Panc1 (cell line): Measurements from ENCODE around the gene NATD1. TPM values are rescaled to one million over a fixed set of nuclear protein-coding genes. Genes with fewer than 3 reads are reported as not detected.

Experiments
- ATAC-seq: fragments of 200-7000 bp; cut with Tn5 transposase; 2 replicates; pipeline ENCODE4 v1.9.1; 2020; ENCODE audit warnings: mild to moderate bottlenecking, moderate library complexity
- BruUV-seq: library from RNA; stranded (reverse); fragments of 400-500 nt; replicated peaks from 2 replicates; lab custom pipeline; 2021; lab: Mats Ljungman, UMichigan
- CTCF ChIA-PET: fragments of 300-600 bp; sonication (Branson Sonifier 250); formaldehyde crosslinking; loops from one replicate; lab custom pipeline; 2022; ENCODE audit warnings: antibody characterized with exemption; lab: Charles Lee
- POLR2A ChIA-PET: fragments of 300-600 bp; sonication (Branson Sonifier 250); formaldehyde crosslinking; loops from one replicate; lab custom pipeline; 2022; ENCODE audit warnings: antibody characterized with exemption; lab: Charles Lee
- DNase-seq: peaks from one replicate; pipeline ENCODE4 v3.0.0-alpha.2; 2010; ENCODE audit warnings: low read depth, low spot score
- H3K27ac ChIP-seq: 2 replicates; pipeline ENCODE4 v1.5.1; 2011; ENCODE audit warnings: mild to moderate bottlenecking, low read length, inconsistent platforms
- H3K27me3 ChIP-seq: fragments of 200-500 bp; sonication (Bioruptor generic); 2 replicates; pipeline ENCODE4 v1.6.0; 2014; ENCODE audit warnings: low read length, inconsistent platforms; ENCODE audit not compliant: control insufficient read depth, insufficient read depth
- H3K36me3 ChIP-seq: fragments of 200-500 bp; sonication (Bioruptor generic); 2 replicates; pipeline ENCODE4 v1.5.1; 2014; ENCODE audit warnings: inconsistent platforms, mild to moderate bottlenecking, low read length, moderate library complexity; ENCODE audit not compliant: control insufficient read depth, insufficient read depth
- H3K4me1 ChIP-seq: 2 replicates; pipeline ENCODE4 v1.5.1; 2011; ENCODE audit warnings: inconsistent platforms, mild to moderate bottlenecking, low read length, moderate library complexity; ENCODE audit not compliant: control insufficient read depth, insufficient read depth
- H3K4me3 ChIP-seq, 2 experiments: 2 replicates each; pipeline ENCODE4 v1.5.1; 2011 to 2012; ENCODE audit warnings: low read depth in 2 of 2, low read length in 2 of 2, mild to moderate bottlenecking in 2 of 2, inconsistent platforms in 1 of 2, moderate library complexity in 1 of 2
- H3K9me3 ChIP-seq: fragments of 200-500 bp; sonication (Bioruptor generic); 2 replicates; pipeline ENCODE4 v1.5.1; 2014; ENCODE audit warnings: low read depth, mild to moderate bottlenecking, inconsistent platforms, low read length, moderate library complexity; ENCODE audit not compliant: control insufficient read depth, insufficient read depth
- POLR2AphosphoS5 ChIP-seq: IDR thresholded peaks from 2 replicates; pipeline ENCODE4 v1.6.1; 2012; ENCODE audit warnings: mild to moderate bottlenecking, low read depth, low read length, moderate library complexity
- SIN3A ChIP-seq: IDR thresholded peaks from 2 replicates; pipeline ENCODE4 v1.6.1; 2012; ENCODE audit warnings: low read depth, mild to moderate bottlenecking, low read length, moderate library complexity, borderline replicate concordance; ENCODE audit not compliant: insufficient read depth
- TCF7L2 ChIP-seq: IDR thresholded peaks from 2 replicates; pipeline ENCODE4 v1.6.1; 2011; ENCODE audit warnings: mild to moderate bottlenecking, low read depth, low read length, inconsistent platforms
- in situ Hi-C: cut with HindIII; loops from 2 replicates; pipeline ENCODE4 v1.10.0; 2016; ENCODE audit warnings: low sequenced_read_pairs, low pct_unique_long_range_greater_than_20kb
- intact Hi-C: fragments of 100-400 bp; cut with micrococcal nuclease; formaldehyde crosslinking; loops from one replicate; pipeline ENCODE4 v1.10.0; 2022; ENCODE audit not compliant: unreplicated experiment
- total RNA-seq: library from RNA; stranded (reverse); gene quantifications from one replicate; pipeline ENCODE4 v1.2.1, GENCODE V29; 2021; ENCODE audit not compliant: unreplicated experiment
- TF ChIP-seq, protein P1 (sequence below), 2 experiments: IDR thresholded peaks; 2 replicates each; pipeline ENCODE4 v1.6.1; 2011 to 2012; ENCODE audit warnings: low read depth in 2 of 2, control low read depth in 1 of 2, low read length in 1 of 2, mild to moderate bottlenecking in 1 of 2, moderate library complexity in 1 of 2; ENCODE audit not compliant: insufficient read depth in 1 of 2
- TF ChIP-seq, protein P2 (sequence below): fragments of 450-650 bp; IDR thresholded peaks from 2 replicates; pipeline ENCODE4 v1.5.1; 2017; ENCODE audit warnings: mild to moderate bottlenecking

The NATD1 gene
- total RNA-seq, 1 experiment from 2014 or later: 2.8 TPM

DNA sequence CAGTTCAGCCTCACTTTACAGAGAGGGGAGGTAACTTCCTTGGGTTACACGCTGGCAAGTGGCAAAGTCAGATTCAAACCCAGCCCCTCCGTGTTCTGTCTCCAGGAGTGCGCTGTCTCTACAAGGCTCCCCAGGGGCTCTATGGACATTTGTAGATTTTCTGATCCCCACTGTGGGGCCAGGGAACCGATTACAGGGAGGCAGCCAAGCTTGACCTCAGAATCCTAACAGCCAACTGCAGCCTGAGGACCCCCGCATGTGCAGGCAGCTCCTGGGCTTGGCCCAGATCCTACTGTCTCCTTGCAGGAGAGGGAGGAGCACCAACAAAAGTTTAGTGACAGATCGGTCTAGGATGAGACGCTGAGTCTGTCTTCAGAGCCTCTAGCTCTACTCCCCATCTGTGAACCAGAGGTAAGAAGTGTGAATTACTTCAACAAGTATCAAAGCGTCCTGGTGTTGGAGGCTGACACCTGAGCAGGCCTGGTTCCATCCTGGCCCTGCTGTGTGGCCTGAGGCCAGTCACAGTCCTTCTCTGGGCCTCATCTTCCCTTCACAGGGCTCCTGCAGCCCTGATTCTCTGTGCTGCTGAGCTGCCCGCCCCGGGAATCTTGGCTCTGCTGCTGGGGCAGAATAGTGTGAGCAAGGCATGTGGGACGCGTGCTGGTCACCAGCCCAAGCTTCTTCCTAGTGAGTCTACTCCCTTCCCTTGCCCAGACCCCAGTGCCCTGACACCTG lies 9.2 kb upstream of the NATD1 start:
- CTCF ChIA-PET: no interaction called here
- Histone ChIP-seq H3K4me1 (no peaks in the 10 kb centered on the region), H3K9me3 (no peaks in the 10 kb centered on the region), H3K27ac (no peak overlapping the region), H3K27me3 (no peaks in the 10 kb centered on the region), H3K36me3 (no peaks in the 10 kb centered on the region), H3K4me3 (no peak overlapping the region)
- ATAC-seq (no peak), DNase-seq (no peak)
- no TSS peak for BruUV-seq
- TF ChIP-seq, protein P1, sequence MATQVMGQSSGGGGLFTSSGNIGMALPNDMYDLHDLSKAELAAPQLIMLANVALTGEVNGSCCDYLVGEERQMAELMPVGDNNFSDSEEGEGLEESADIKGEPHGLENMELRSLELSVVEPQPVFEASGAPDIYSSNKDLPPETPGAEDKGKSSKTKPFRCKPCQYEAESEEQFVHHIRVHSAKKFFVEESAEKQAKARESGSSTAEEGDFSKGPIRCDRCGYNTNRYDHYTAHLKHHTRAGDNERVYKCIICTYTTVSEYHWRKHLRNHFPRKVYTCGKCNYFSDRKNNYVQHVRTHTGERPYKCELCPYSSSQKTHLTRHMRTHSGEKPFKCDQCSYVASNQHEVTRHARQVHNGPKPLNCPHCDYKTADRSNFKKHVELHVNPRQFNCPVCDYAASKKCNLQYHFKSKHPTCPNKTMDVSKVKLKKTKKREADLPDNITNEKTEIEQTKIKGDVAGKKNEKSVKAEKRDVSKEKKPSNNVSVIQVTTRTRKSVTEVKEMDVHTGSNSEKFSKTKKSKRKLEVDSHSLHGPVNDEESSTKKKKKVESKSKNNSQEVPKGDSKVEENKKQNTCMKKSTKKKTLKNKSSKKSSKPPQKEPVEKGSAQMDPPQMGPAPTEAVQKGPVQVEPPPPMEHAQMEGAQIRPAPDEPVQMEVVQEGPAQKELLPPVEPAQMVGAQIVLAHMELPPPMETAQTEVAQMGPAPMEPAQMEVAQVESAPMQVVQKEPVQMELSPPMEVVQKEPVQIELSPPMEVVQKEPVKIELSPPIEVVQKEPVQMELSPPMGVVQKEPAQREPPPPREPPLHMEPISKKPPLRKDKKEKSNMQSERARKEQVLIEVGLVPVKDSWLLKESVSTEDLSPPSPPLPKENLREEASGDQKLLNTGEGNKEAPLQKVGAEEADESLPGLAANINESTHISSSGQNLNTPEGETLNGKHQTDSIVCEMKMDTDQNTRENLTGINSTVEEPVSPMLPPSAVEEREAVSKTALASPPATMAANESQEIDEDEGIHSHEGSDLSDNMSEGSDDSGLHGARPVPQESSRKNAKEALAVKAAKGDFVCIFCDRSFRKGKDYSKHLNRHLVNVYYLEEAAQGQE (IDR thresholded peaks at IDR 0.05; ENCODE audit: insufficient read depth in 1 of 2, low read depth in 2 of 2, low read length in 1 of 2): no peak
- TF ChIP-seq TCF7L2: no peak
- POLR2A ChIA-PET: no interaction called here
- in situ Hi-C loops: no loop called here
- intact Hi-C loops: no loop called here

DNA sequence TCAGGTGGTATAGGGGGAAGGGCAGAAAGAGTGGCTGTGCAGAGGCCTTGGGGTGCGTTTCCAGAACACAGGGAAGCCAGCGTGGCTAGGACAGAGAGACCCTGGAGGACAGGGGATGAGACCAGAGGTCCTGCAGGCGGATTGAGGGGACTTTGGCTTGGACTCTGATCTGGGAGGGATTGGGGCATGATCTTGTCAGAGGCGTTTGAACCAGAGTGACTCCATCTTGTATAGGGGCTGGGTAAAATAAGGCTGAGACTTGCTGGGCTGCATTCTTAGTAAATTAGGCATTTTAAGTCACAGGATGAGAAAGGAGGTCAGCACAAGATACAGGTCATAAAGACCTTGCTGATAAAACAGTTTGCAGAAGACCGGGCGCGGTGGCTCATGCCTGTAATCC lies 5.4 kb upstream of the NATD1 start:
- H3K9me3 ChIP-seq: no peaks in the 10 kb centered on the region
- ChIA-PET POLR2A (no interaction called here), CTCF (no interaction called here)
- DNase-seq: no peak
- no peaks in the 10 kb centered on the region for H3K27me3 ChIP-seq
- intact Hi-C loops: no loop called here
- no peak overlapping the region for H3K27ac ChIP-seq
- BruUV-seq: no TSS peak
- ATAC-seq: no peak
- TF ChIP-seq, protein P2, sequence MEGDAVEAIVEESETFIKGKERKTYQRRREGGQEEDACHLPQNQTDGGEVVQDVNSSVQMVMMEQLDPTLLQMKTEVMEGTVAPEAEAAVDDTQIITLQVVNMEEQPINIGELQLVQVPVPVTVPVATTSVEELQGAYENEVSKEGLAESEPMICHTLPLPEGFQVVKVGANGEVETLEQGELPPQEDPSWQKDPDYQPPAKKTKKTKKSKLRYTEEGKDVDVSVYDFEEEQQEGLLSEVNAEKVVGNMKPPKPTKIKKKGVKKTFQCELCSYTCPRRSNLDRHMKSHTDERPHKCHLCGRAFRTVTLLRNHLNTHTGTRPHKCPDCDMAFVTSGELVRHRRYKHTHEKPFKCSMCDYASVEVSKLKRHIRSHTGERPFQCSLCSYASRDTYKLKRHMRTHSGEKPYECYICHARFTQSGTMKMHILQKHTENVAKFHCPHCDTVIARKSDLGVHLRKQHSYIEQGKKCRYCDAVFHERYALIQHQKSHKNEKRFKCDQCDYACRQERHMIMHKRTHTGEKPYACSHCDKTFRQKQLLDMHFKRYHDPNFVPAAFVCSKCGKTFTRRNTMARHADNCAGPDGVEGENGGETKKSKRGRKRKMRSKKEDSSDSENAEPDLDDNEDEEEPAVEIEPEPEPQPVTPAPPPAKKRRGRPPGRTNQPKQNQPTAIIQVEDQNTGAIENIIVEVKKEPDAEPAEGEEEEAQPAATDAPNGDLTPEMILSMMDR: no peak
- TF ChIP-seq TCF7L2: no peak
- TF ChIP-seq SIN3A: no peak
- no peak for TF ChIP-seq POLR2AphosphoS5
- TF ChIP-seq, protein P1 (IDR thresholded peaks at IDR 0.05; ENCODE audit: insufficient read depth in 1 of 2, low read depth in 2 of 2, low read length in 1 of 2): no peak
- no peak overlapping the region for H3K4me3 ChIP-seq
- H3K36me3 ChIP-seq: no peaks in the 10 kb centered on the region
- H3K4me1 ChIP-seq: no peaks in the 10 kb centered on the region
- in situ Hi-C loops: no loop called here
